ES-I3 (cell line): ENCODE data around the gene UST.
"Not testable (repeated sequence)": the region's sequence is repeated elsewhere in the genome, so short reads cannot be mapped to it uniquely, and the experiment has no call there.

ENCODE experiments used
- H3K36me3 ChIP-seq: 2 replicates; pipeline ENCODE4 v1.6.1; 2013; ENCODE audit warnings: mild to moderate bottlenecking, low read length, control low read depth, moderate library complexity; ENCODE audit not compliant: insufficient read depth
- H3K4me1 ChIP-seq: 2 replicates; pipeline ENCODE4 v1.6.1; 2013; ENCODE audit warnings: mild to moderate bottlenecking, control low read depth, low read length; ENCODE audit not compliant: insufficient read depth
- H3K9ac ChIP-seq: 2 replicates; pipeline ENCODE4 v1.6.1; 2013; ENCODE audit warnings: low read depth, mild to moderate bottlenecking, low read length, moderate library complexity
- H3K9me3 ChIP-seq: 2 replicates; pipeline ENCODE4 v1.6.1; 2013; ENCODE audit warnings: mild to moderate bottlenecking, low read length, moderate library complexity; ENCODE audit not compliant: control insufficient read depth, insufficient read depth

The UST gene

GRCh38 chr6:148837941-148838340 lies 91.1 kb downstream of the UST start:
- H3K9ac ChIP-seq: no peak overlapping the region
- peaks cover 38% of the 10 kb centered on the region for H3K4me1 ChIP-seq
- H3K36me3 ChIP-seq: no peaks in the 10 kb centered on the region
- no peaks in the 10 kb centered on the region for H3K9me3 ChIP-seq

GRCh38 chr6:148839044-148839443 lies 92.2 kb downstream of the UST start:
- Histone ChIP-seq H3K9ac (no peak overlapping the region), H3K4me1 (peaks cover 38% of the 10 kb centered on the region), H3K9me3 (no peaks in the 10 kb centered on the region)

GRCh38 chr6:148840256-148840655 lies 93.4 kb downstream of the UST start:
- H3K4me1 ChIP-seq: peaks cover 38% of the 10 kb centered on the region
- H3K9me3 ChIP-seq: no peaks in the 10 kb centered on the region
- H3K36me3 ChIP-seq: no peaks in the 10 kb centered on the region
- no peak overlapping the region for H3K9ac ChIP-seq

More at GRCh38 chr6:148839044-148839443, 92.2 kb downstream of the UST start:
- H3K36me3 ChIP-seq: no peaks in the 10 kb centered on the region

- H3K36me3 ChIP-seq: no peaks in the 10 kb centered on the region
- no peaks in the 10 kb centered on the region for H3K9me3 ChIP-seq
- H3K4me1 ChIP-seq: peaks cover 35% of the 10 kb centered on the region
- H3K9ac ChIP-seq: no peak overlapping the region
Measured at GRCh38 chr6:148842296-148843019, 95.6 kb downstream of the UST start.

GRCh38 chr6:148845464-148845863 lies 98.6 kb downstream of the UST start:
- Histone ChIP-seq H3K4me1 (peaks cover 21% of the 10 kb centered on the region), H3K9me3 (no peaks in the 10 kb centered on the region), H3K9ac (no peak overlapping the region), H3K36me3 (no peaks in the 10 kb centered on the region)

GRCh38 chr6:148846778-148847761 lies 100.2 kb downstream of the UST start:
- Histone ChIP-seq H3K36me3 (no peaks in the 10 kb centered on the region), H3K9me3 (no peaks in the 10 kb centered on the region), H3K4me1 (peaks cover 27% of the 10 kb centered on the region), H3K9ac (no peak overlapping the region)

- Histone ChIP-seq H3K9me3 (no peaks in the 10 kb centered on the region), H3K4me1 (peaks cover 25% of the 10 kb centered on the region), H3K36me3 (no peaks in the 10 kb centered on the region), H3K9ac (no peak overlapping the region)
Measured at GRCh38 chr6:148848915-148849314, 102.1 kb downstream of the UST start.

- not testable (repeated sequence) for H3K9me3 ChIP-seq, H3K9ac ChIP-seq
Measured at GRCh38 chr6:148849449-148849848, 102.6 kb downstream of the UST start.

GRCh38 chr6:148850964-148851363 lies 104.1 kb downstream of the UST start:
- no peaks in the 10 kb centered on the region for H3K36me3 ChIP-seq
- no peaks in the 10 kb centered on the region for H3K9me3 ChIP-seq
- peaks cover 34% of the 10 kb centered on the region for H3K4me1 ChIP-seq
- no peak overlapping the region for H3K9ac ChIP-seq

More at GRCh38 chr6:148849449-148849848, 102.6 kb downstream of the UST start:
- peaks cover 30% of the 10 kb centered on the region for H3K4me1 ChIP-seq
- not testable (repeated sequence) for H3K36me3 ChIP-seq

- Histone ChIP-seq H3K9me3 (no peaks in the 10 kb centered on the region), H3K36me3 (no peaks in the 10 kb centered on the region), H3K9ac (no peak overlapping the region), H3K4me1 (peaks cover 30% of the 10 kb centered on the region)
Measured at GRCh38 chr6:148851683-148852556, 105.1 kb downstream of the UST start.

- Histone ChIP-seq H3K4me1 (peaks cover 27% of the 10 kb centered on the region), H3K36me3 (no peaks in the 10 kb centered on the region), H3K9me3 (no peaks in the 10 kb centered on the region), H3K9ac (no peak overlapping the region)
Measured at GRCh38 chr6:148852688-148853087, 105.9 kb downstream of the UST start.

GRCh38 chr6:148853113-148853512 lies 106.3 kb downstream of the UST start:
- not testable (repeated sequence) for H3K9ac ChIP-seq, H3K36me3 ChIP-seq, H3K9me3 ChIP-seq
- H3K4me1 ChIP-seq: peaks cover 27% of the 10 kb centered on the region

- peaks cover 27% of the 10 kb centered on the region for H3K4me1 ChIP-seq
- no peaks in the 10 kb centered on the region for H3K9me3 ChIP-seq
- H3K36me3 ChIP-seq: no peaks in the 10 kb centered on the region
- no peak overlapping the region for H3K9ac ChIP-seq
Measured at GRCh38 chr6:148854096-148854495, 107.3 kb downstream of the UST start.

GRCh38 chr6:148854992-148855391 lies 108.2 kb downstream of the UST start:
- Histone ChIP-seq H3K36me3 (no peaks in the 10 kb centered on the region), H3K4me1 (peaks cover 27% of the 10 kb centered on the region), H3K9me3 (no peaks in the 10 kb centered on the region), H3K9ac (no peak overlapping the region)
